ENCODE measurements around the gene XPOT.

XPOT gene

GRCh38 chr12:64418209-64418608, 14.0 kb downstream of the XPOT start:
- no peak for DNase-seq (ENCODE audit: low read depth)

GRCh38 chr12:64419696-64420095, 15.5 kb downstream of the XPOT start:
- DNase-seq (ENCODE audit: low read depth), result no peak

DNA sequence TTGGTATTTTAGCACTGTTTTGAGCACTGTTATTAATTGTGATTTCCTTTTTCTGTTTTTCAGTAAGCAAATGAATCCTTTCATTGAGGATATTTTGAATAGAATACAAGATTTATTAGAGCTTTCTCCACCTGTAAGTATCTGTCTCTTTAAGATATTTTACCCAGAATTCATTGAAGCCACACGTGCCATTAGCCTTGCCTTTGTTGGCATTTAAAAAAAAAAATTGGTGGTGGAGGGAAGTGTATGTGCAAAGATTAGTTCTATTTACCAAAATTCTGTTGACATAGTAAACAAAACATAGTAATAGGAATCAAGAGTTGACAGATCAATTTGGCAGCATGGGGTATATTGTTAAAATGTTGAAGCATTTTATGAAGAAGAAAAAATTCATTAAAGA, 23.8 kb downstream of the XPOT start:
- DNase-seq (ENCODE audit: low read depth), result no peak

DNA sequence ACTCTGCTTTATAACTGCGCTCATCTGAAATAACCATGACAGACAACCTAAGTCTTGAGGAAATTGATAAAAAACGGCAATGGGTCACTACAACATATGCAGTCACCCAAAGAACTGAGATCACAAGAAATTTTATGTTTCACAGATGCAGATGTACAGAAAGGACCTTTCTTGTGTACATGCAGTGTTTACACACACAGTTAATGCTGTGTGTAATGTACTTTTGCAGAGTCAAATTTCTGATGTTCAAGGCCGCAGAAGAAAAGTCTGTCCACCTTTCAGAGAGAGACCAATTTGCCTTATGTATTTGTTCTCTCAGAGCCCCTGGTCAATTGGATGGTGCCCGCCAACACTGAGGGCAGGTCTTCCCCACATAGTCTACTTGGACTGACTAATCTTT, 24.8 kb downstream of the XPOT start:
- DNase-seq (ENCODE audit: low read depth), result no peak

DNA sequence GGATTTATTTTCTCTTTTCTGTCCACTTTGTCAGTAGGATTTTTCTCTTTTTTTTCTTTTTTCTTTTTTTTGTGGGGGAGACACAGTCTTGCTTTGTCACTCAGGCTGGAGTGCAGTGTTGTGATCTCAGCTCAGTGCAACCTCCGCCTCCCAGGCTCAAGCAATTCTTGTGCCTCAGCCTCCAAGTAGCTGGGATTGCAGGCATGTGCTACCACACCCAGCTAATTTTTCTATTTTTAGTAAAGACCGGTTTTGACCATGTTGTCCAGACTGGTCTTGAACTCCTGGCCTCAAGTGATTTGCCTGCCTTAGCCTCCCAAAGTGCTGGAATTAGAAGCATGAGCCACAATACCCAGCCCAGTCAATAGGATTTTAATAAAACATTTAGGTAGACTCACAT, 26.7 kb downstream of the XPOT start:
- no peak for DNase-seq (ENCODE audit: low read depth)

- no peak for DNase-seq (ENCODE audit: low read depth)
Measured at GRCh38 chr12:64431791-64432190, 27.6 kb downstream of the XPOT start.

DNA sequence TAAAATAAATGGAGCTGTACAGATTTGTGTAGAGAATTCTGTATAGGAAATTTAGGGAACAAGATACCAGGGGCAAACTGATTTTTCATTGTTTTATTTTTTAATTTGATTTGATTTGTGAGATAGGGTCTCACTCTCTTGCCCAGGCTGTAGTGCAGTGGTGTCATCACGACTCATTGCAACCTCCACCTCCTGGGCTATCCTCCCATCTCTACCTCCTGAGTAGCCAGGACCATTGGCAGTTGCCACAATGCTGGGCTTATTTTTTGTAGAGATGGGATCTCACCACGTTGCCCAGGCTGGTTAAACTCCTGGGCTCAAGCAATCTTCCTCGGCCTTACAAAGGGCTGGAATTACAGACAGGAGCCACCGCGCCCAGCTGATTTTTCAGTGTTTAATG, 29.7 kb downstream of the XPOT start:
- no peak for DNase-seq (ENCODE audit: low read depth)

GRCh38 chr12:64440100-64440499, 35.9 kb downstream of the XPOT start:
- no peak for DNase-seq (ENCODE audit: low read depth)

DNA sequence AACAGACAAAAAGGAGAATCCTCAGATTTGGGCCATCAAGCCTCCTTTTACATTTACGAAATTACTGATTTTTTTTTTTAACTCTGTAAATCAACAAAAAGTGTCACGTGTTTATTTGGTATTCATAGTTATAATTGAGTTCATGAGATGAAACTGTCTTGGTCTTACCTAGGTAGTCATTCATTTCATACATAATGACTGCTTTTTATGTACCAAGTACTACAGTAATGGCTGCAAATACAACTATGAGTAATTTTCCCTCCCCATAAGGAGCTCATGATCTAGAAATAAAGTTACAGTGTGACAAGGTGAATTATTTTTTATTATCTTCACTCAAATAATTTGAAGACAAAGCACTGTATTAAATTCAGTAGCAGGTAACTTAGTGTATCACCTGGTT, 41.3 kb downstream of the XPOT start:
- DNase-seq (ENCODE audit: low read depth), result no peak

DNA sequence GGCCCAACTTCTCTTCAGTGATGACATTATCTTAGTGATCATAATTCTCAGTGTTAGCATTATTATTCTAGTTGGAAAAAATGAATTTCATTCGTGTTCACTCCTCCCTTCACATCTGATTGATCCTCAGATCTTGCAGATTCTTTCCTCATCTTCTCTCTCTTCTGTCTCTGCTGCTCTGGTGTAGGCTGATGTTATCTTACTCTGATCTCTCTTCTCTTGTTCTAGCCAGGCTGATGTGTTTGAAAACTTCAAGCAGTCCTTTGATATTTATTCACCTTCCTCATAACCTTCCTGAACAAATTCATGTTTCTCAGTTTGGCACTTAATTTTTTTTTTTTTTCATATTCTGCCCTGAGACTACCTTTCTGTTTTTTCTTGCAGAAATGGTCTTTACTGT, 42.1 kb downstream of the XPOT start:
- DNase-seq (ENCODE audit: low read depth), result no peak

DNA sequence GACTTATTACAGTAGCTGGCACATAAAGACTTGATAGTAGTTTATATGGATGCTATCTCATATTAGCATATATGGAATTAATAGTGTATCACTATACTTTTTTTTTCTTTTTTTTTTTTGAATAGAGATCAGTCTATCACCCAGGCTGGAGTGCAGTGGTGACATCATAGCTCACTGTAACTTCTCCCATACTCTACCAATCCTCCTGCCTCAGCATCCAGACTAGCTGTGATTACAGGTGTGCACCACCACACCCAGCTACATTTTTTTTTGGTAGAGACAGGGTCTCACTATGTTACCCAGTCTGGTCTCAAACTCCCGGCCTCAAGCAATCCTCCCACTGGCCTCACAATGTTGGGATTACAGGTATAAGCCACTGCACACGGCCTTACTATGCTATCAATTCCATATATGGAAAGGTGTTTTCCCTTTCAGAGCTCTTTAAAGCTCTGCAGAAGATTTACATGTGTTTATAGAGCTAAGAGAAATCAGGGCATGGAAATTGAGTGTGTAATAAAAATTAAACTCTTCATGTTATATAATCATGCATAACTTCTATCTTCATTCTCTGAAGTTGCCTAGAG, 46.0 kb downstream of the XPOT start:
- DNase-seq (ENCODE audit: low read depth), result no peak

- no peak for DNase-seq (ENCODE audit: low read depth)
Measured at GRCh38 chr12:64450711-64451486, 46.7 kb downstream of the XPOT start.

- DNase-seq (ENCODE audit: low read depth), result peak; percentile 53
Measured at GRCh38 chr12:64451687-64452558, 47.7 kb downstream of the XPOT start, which contains the start of gene TBK1. TSS of gene TBK1 (plus strand) at chr12:64452120. CDS start at chr12:64455871, 3,751 bp downstream.

DNA sequence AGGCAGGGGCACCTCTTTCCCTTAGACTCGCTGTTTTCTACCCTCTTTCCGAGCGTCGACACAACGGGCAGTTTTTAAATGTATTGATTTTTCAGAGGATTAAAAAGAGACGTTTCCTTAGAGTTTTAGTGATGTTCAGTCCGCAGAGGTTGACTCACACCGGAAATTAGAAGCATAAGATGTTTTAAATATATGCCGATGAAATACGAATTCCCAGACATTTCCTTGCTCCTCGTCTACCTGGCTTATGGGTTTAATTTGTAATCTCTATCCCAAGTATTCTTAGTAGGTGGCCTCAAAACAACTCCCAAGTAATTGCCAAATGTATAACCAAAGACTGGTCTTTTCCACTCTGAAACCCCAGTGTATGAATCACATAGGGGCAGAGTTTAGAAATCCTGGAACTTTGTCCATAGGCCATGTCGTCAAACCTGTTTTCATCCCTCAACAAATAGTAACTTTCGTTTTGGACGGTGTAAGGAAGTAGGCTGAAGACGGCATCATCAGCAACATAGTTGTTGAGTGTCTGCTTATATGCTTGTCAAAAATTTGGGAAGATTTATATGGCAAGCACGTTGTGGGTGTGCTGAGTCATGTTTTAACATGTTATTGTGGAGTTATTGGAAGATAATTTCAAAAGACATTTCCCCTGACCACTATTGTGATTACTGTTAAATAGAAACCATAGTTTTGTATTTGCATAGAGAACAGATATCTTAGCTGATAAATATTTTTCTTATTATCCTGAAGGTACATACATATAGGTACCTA, 48.6 kb downstream of the XPOT start:
- DNase-seq (ENCODE audit: low read depth), result no peak

GRCh38 chr12:64455506-64455905, 51.3 kb downstream of the XPOT start:
- no peak for DNase-seq (ENCODE audit: low read depth)

- no peak for DNase-seq (ENCODE audit: low read depth)
Measured at GRCh38 chr12:64456119-64456518, 51.9 kb downstream of the XPOT start.

DNA sequence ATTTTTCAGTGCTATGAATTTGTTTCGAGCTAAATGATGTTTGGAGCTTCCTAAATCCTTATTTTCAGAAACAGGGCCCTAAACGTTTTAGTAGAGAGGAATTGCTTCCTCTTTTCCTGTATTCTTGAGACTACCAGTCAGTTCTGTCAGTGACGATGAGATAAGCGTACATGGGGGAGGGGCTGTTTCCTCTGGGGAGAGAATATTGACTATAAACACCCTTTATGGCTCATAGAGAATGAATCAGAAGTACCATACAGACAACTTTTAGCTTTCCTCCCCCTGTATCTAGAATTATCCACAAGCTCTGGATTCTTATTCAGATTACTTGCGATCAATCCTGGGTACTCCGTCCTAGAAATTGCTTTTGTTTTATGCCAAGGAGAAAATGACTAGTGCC, 52.8 kb downstream of the XPOT start:
- DNase-seq (ENCODE audit: low read depth), result peak; percentile 14

GRCh38 chr12:64457466-64457865, 53.3 kb downstream of the XPOT start:
- no peak for DNase-seq (ENCODE audit: low read depth)

- DNase-seq (ENCODE audit: low read depth), result no peak
Measured at GRCh38 chr12:64457923-64458322, 53.7 kb downstream of the XPOT start.

DNA sequence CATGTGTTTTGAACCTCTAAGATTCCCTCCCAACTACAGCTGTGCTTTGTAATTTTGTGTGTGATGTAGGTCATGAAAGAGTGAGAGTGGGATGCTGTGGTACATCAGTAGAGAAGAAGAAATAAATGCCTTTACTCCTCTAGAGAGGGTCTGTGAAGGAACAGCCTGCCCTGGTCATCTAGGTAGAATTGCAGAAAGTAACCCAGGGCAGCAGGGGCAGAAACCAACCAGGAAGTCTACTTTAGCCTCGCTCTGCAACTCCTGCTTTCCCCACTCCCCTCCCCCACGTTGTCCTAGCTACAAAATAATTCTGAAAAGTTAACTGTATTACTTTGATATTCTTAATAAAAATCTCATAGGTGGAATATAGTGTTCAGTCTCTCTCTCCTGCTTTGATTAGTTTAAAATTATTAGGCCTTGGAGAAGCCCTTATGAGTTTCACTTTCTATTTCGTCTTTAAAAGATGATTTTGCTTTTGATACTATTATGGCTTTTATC, 55.3 kb downstream of the XPOT start:
- DNase-seq (ENCODE audit: low read depth), result no peak

GRCh38 chr12:64461634-64462414, 57.6 kb downstream of the XPOT start:
- DNase-seq (ENCODE audit: low read depth), result no peak
